HG03066 (cell line): ENCODE data around the gene IGDCC3.

Experiments
- ATAC-seq: cut with Tn5 transposase; IDR thresholded peaks from one replicate; pipeline ENCODE4 v1.9.1; 2021; ENCODE audit warnings: low read depth; ENCODE audit not compliant: unreplicated experiment

IGDCC3 gene

GRCh38 chr15:65377976-65378366, at the start of gene IGDCC3:
TSS of gene IGDCC3 (minus strand) at chr15:65378002. CDS start at chr15:65377788, 214 bp downstream.
- no peak for ATAC-seq

- no peak for ATAC-seq
Observed at GRCh38 chr15:65426216-65426853, 48.5 kb upstream of the IGDCC3 start.

GRCh38 chr15:65424683-65425082, 46.9 kb upstream of the IGDCC3 start:
- ATAC-seq: no peak

- ATAC-seq: no peak
Observed at GRCh38 chr15:65423976-65424679, 46.3 kb upstream of the IGDCC3 start.

- no peak for ATAC-seq
Observed at GRCh38 chr15:65423150-65423975, 45.6 kb upstream of the IGDCC3 start.

GRCh38 chr15:65421360-65422215, 43.8 kb upstream of the IGDCC3 start:
- no peak for ATAC-seq

- no peak for ATAC-seq
Observed at GRCh38 chr15:65420975-65421359, 43.2 kb upstream of the IGDCC3 start.

- ATAC-seq: no peak
Observed at GRCh38 chr15:65418596-65418995, 40.8 kb upstream of the IGDCC3 start.

GRCh38 chr15:65416845-65417416, 39.1 kb upstream of the IGDCC3 start:
- no peak for ATAC-seq

- ATAC-seq: no peak
Observed at GRCh38 chr15:65414841-65415621, 37.2 kb upstream of the IGDCC3 start.

GRCh38 chr15:65413760-65414144, 36.0 kb upstream of the IGDCC3 start:
- no peak for ATAC-seq

GRCh38 chr15:65413051-65413759, 35.4 kb upstream of the IGDCC3 start:
- no peak for ATAC-seq

GRCh38 chr15:65412556-65412955, 34.8 kb upstream of the IGDCC3 start:
- no peak for ATAC-seq

- ATAC-seq: no peak
Observed at GRCh38 chr15:65411465-65412071, 33.8 kb upstream of the IGDCC3 start.

GRCh38 chr15:65410972-65411371, 33.2 kb upstream of the IGDCC3 start:
- no peak for ATAC-seq

- no peak for ATAC-seq
Observed at GRCh38 chr15:65410036-65410435, 32.2 kb upstream of the IGDCC3 start.

- ATAC-seq: no peak
Observed at GRCh38 chr15:65409036-65409631, 31.3 kb upstream of the IGDCC3 start.
